GM19397 (cell line): ENCODE measurements around the gene CRX.
"Not testable (repeated sequence)": the region's sequence is repeated elsewhere in the genome, so short reads cannot be mapped to it uniquely, and the experiment has no call there.

Experiments
- ATAC-seq: cut with Tn5 transposase; IDR thresholded peaks from one replicate; pipeline ENCODE4 v1.9.1; 2021; ENCODE audit warnings: mild to moderate bottlenecking, moderate library complexity; ENCODE audit not compliant: unreplicated experiment

CRX gene

GRCh38 chr19:47858646-47859285 lies 37.0 kb downstream of the CRX start, which contains the start of gene TPRX2:
TPRX2 (plus strand) TSS chr19:47859235; CDS start chr19:47859247, 12 bp downstream.
- not testable (repeated sequence) for ATAC-seq

GRCh38 chr19:47859838-47860237 lies 38.1 kb downstream of the CRX start:
- not testable (repeated sequence) for ATAC-seq

- ATAC-seq = no peak
Observed at GRCh38 chr19:47860602-47861297, 39.0 kb downstream of the CRX start.

- no peak for ATAC-seq
Observed at GRCh38 chr19:47861630-47862029, 39.9 kb downstream of the CRX start.

GRCh38 chr19:47863514-47863936 lies 41.8 kb downstream of the CRX start:
- no peak for ATAC-seq

- ATAC-seq = no peak
Observed at GRCh38 chr19:47865166-47865565, 43.4 kb downstream of the CRX start.

- ATAC-seq = no peak
Observed at GRCh38 chr19:47878906-47879305, 57.2 kb downstream of the CRX start.

GRCh38 chr19:47879385-47879784 lies 57.6 kb downstream of the CRX start:
- ATAC-seq = not testable (repeated sequence)

GRCh38 chr19:47881757-47882156 lies 60.0 kb downstream of the CRX start:
- ATAC-seq = no peak

GRCh38 chr19:47882890-47883289 lies 61.2 kb downstream of the CRX start:
- ATAC-seq = no peak

GRCh38 chr19:47885067-47885463 lies 63.3 kb downstream of the CRX start:
- ATAC-seq = no peak

- no peak for ATAC-seq
Observed at GRCh38 chr19:47886010-47886559, 64.3 kb downstream of the CRX start, which contains the start of gene SULT2A1. SULT2A1 (minus strand) TSS chr19:47886315; CDS start chr19:47886257, 58 bp downstream.

- ATAC-seq = no peak
Observed at GRCh38 chr19:47890865-47891621, 69.3 kb downstream of the CRX start.

GRCh38 chr19:47891622-47891922 lies 69.8 kb downstream of the CRX start:
- no peak for ATAC-seq

GRCh38 chr19:47891923-47892666 lies 70.4 kb downstream of the CRX start:
- ATAC-seq = no peak
